ENCODE data around the gene SCN1B.

Gene SCN1B

DNA sequence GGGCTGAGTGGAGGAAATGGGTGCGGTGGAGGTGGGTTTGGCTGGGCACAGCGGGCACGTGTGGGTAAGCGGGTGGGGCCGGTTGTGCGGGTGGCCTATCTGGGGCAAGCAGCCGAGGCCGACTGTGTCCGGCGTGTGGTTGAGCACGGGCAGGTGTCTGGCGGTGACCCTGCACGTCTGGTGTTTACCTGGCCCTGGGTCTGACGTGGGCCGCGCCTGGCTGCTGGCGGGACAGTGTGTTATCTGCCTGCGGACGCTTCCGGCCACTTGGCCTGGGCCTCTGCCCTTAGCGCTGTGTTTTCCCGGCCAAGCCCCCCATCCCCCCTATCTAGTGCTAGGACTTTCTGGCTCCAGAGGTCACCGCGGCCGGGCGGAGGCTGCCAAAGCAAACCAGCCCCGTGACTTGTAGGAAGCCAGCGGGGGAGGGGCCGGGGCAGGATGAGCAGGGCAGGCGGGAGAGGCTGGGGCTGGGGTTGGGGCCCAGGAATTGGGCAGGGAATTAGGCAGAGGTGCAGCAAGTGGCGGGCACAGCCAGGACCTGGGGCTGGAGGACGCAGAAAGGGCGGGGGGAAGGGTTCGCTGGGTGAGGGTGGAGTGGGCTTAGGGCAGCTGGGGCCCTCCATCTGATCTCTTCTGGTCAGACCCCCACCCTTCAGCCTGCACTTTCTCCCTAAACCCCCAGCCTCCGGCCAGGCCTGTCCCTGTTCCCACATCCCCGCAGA, 10.7 kb downstream of the SCN1B start:
- Histone ChIP-seq H3K27ac (ENCODE audit: low read depth, low read length) (no peak overlapping the region), H3K9me2 (replicated peaks; ENCODE audit: insufficient read depth, low read length) (no peaks in the 10 kb centered on the region), H3K4me3 (ENCODE audit: insufficient read depth, low read length, poor library complexity, severe bottlenecking) (no peak overlapping the region), H3K9me3 (ENCODE audit: insufficient read depth, low read length) (no peaks in the 10 kb centered on the region), H2AFZ (ENCODE audit: low read depth, low read length, severe bottlenecking) (no peak overlapping the region), H3K36me3 (ENCODE audit: low read length) (no peaks in the 10 kb centered on the region), H3K79me2 (ENCODE audit: insufficient read depth, low read length) (no peaks in the 10 kb centered on the region), H3K27me3 (ENCODE audit: low read length) (no peaks in the 10 kb centered on the region), H3K9ac (ENCODE audit: low read length) (no peak overlapping the region), H4K20me1 (ENCODE audit: low read depth, low read length) (no peaks in the 10 kb centered on the region), H3F3A (ENCODE audit: insufficient read depth) (no peaks in the 10 kb centered on the region), H3K4me2 (ENCODE audit: low read depth, low read length, poor library complexity, severe bottlenecking) (no peak overlapping the region)
- TF ChIP-seq EZH2phosphoT487 (conservative IDR thresholded peaks at IDR 0.05; ENCODE audit: low read length): no peak
- TF ChIP-seq, protein P1, sequence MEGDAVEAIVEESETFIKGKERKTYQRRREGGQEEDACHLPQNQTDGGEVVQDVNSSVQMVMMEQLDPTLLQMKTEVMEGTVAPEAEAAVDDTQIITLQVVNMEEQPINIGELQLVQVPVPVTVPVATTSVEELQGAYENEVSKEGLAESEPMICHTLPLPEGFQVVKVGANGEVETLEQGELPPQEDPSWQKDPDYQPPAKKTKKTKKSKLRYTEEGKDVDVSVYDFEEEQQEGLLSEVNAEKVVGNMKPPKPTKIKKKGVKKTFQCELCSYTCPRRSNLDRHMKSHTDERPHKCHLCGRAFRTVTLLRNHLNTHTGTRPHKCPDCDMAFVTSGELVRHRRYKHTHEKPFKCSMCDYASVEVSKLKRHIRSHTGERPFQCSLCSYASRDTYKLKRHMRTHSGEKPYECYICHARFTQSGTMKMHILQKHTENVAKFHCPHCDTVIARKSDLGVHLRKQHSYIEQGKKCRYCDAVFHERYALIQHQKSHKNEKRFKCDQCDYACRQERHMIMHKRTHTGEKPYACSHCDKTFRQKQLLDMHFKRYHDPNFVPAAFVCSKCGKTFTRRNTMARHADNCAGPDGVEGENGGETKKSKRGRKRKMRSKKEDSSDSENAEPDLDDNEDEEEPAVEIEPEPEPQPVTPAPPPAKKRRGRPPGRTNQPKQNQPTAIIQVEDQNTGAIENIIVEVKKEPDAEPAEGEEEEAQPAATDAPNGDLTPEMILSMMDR (IDR thresholded peaks at IDR 0.05; ENCODE audit: insufficient read depth, low read length, poor library complexity, severe bottlenecking): no peak

DNA sequence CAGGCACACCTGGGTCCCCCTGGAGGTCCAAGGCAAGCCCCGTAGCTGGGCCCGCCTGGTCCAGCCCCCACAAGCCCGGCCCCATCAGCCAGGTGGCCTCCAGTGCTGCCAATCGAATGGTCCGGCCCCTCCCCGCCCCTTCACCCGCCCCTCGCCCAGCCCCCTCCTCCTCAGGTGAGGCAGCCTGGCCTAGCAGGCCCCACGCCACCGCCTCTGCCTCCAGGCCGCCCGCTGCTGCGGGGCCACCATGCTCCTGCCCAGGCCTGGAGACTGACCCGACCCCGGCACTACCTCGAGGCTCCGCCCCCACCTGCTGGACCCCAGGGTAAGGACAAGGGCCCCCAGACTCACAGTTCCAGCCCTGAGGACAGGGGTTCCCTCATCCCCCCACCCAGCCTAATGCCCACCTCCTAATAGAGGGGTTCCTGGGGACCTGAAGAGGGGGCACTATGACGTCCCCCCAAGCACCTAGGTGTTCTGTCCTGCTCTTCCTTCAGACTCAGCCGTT, 11.3 kb downstream of the SCN1B start, which contains the start of gene HPN:
TSS of gene HPN (plus strand) at position 174 of the 508 bp plus-strand sequence. CDS start 786 bp downstream, outside the sequence.
- Histone ChIP-seq H3K4me3 (ENCODE audit: insufficient read depth, low read length, poor library complexity, severe bottlenecking) (no peak within 1 kb of the TSS), H3K9me2 (replicated peaks; ENCODE audit: insufficient read depth, low read length) (no peaks in the 10 kb centered on the region), H4K20me1 (ENCODE audit: low read depth, low read length) (no peaks in the 10 kb centered on the region), H3K27me3 (ENCODE audit: low read length) (no peaks in the 10 kb centered on the region), H3K27ac (ENCODE audit: low read depth, low read length) (no peak within 1 kb of the TSS), H3K9ac (ENCODE audit: low read length) (no peak within 1 kb of the TSS), H3K79me2 (ENCODE audit: insufficient read depth, low read length) (no peaks in the 10 kb centered on the region), H3K4me2 (ENCODE audit: low read depth, low read length, poor library complexity, severe bottlenecking) (no peak within 1 kb of the TSS), H3F3A (ENCODE audit: insufficient read depth) (no peaks in the 10 kb centered on the region), H3K9me3 (ENCODE audit: insufficient read depth, low read length) (no peaks in the 10 kb centered on the region), H2AFZ (ENCODE audit: low read depth, low read length, severe bottlenecking) (no peak within 1 kb of the TSS), H3K36me3 (ENCODE audit: low read length) (no peaks in the 10 kb centered on the region)
- TF ChIP-seq, protein P1 (IDR thresholded peaks at IDR 0.05; ENCODE audit: insufficient read depth, low read length, poor library complexity, severe bottlenecking): no peak
- TF ChIP-seq EZH2phosphoT487 (conservative IDR thresholded peaks at IDR 0.05; ENCODE audit: low read length): no peak

DNA sequence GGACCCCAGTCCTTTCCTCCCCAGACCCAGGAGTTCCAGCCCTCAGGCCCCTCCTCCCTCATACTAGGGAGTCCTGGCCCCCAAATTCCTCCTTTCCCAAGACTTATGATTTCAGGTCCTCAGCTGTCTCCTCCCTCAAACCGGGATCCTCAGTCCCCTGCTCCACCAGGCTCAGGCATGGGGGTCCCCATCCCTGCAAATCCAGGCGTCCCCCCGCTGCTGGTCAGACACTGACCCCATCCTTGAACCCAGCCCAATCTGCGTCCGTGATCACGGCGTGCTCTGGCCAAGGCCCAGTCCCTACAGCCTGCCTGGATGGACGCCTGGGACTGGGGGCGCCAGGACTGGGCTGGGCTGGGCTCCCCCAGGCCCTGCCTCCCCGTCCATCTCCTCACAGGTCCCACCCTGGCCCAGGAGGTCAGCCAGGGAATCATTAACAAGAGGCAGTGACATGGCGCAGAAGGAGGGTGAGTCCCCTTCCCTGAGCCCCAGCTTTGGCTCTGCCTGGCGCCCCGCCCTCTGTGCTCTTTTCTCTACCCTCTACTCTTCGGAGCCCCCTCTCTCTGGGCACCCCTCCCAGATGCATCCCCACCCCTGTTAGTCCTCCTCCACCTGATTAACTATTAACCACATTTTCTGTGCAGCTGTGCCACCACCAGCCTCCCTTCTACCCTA, 11.9 kb downstream of the SCN1B start:
- no peak overlapping the region for H3K27ac ChIP-seq (ENCODE audit: low read depth, low read length)
- H2AFZ ChIP-seq (ENCODE audit: low read depth, low read length, severe bottlenecking): no peak overlapping the region
- H3K27me3 ChIP-seq (ENCODE audit: low read length): no peaks in the 10 kb centered on the region
- H4K20me1 ChIP-seq (ENCODE audit: low read depth, low read length): no peaks in the 10 kb centered on the region
- no peaks in the 10 kb centered on the region for H3K79me2 ChIP-seq (ENCODE audit: insufficient read depth, low read length)
- H3K9ac ChIP-seq (ENCODE audit: low read length): no peak overlapping the region
- H3K36me3 ChIP-seq (ENCODE audit: low read length): no peaks in the 10 kb centered on the region
- no peaks in the 10 kb centered on the region for H3F3A ChIP-seq (ENCODE audit: insufficient read depth)
- TF ChIP-seq, protein P1 (IDR thresholded peaks at IDR 0.05; ENCODE audit: insufficient read depth, low read length, poor library complexity, severe bottlenecking): no peak
- no peak for TF ChIP-seq EZH2phosphoT487 (conservative IDR thresholded peaks at IDR 0.05; ENCODE audit: low read length)
- no peaks in the 10 kb centered on the region for H3K9me2 ChIP-seq (replicated peaks; ENCODE audit: insufficient read depth, low read length)
- no peak overlapping the region for H3K4me3 ChIP-seq (ENCODE audit: insufficient read depth, low read length, poor library complexity, severe bottlenecking)
- H3K9me3 ChIP-seq (ENCODE audit: insufficient read depth, low read length): no peaks in the 10 kb centered on the region
- no peak overlapping the region for H3K4me2 ChIP-seq (ENCODE audit: low read depth, low read length, poor library complexity, severe bottlenecking)
